Ammon's horn (tissue), 1 donor: ENCODE data around the gene SHROOM2.
"Not testable (repeated sequence)": the region's sequence is repeated elsewhere in the genome, so short reads cannot be mapped to it uniquely, and the experiment has no call there.

Experiments used
- DNase-seq: peaks from one replicate; pipeline ENCODE4 v3.0.0-alpha.2; 2016; ENCODE audit warnings: low spot score

Gene SHROOM2

DNA sequence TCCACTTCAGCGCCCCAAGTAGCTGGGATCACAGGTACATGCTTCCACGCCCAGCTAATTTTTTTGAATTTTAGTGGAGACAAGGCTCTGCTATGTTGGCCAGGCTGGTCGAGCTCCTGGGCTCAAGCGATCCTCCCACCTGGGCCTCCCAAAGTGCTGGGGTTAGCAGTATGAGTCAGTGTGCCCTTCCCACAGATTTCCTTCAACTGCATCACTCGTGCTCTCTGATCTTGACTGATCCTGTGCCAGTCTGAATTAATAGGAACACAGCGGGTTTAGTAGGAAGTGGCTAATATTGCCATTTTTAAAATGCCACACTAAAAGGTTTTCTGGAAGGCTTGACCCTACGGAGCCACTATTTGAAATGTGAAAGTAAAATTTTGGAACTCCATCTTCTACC, 4.3 kb upstream of the SHROOM2 start:
- DNase-seq: no peak

DNA sequence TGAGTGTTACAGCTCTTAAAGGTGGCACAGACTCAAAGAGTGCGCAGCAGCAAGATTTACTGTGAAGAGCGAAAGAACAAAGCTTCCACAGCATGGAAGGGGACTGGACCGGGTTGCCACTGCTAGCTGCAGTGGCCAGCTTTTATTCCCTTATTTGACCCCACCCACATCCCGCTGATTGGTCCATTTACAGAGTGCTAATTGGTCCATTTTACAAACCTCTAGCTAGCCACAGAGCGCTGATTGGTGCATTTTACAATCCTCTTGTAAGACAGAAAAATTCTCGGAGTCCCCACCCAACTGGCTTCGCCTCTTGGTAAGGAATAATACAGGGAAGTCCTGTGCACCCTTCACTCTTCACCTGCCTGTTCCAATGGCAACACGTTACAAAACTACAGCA, 1.9 kb upstream of the SHROOM2 start:
- no peak for DNase-seq

DNA sequence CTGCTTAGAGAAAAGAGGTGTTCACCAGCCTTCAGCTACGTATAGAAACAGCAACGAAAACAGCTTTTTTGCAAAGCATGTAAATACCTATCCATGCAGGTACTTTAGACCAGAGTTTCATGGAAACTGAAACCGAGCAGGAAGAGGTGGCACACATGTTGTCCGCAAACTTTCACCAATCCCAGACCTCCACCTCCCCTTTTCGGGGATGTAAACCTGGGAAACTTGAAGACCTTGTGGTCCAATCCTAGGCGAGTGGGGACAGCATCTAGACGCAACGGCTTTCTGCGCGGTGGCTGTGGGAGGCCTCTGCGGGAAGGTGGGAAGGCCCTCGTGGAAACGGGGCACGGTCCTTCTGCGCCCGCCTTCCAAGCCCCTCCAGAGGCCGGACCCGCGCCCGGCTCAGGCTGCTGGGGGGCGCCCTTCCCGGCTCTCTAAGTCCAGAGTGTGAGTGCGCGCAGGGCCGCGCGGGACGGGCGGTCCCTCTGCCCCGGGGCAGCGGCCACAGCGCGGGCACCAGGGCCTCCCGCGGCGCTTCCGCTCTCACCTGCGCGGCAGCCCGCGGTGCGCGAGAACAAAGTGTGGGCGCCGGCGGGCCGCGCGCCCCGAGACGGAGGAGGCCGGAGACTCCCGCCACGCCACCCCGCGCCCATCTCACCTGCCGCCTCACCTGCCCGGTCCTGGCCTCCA, 830 bp upstream of the SHROOM2 start:
- no peak for DNase-seq

DNA sequence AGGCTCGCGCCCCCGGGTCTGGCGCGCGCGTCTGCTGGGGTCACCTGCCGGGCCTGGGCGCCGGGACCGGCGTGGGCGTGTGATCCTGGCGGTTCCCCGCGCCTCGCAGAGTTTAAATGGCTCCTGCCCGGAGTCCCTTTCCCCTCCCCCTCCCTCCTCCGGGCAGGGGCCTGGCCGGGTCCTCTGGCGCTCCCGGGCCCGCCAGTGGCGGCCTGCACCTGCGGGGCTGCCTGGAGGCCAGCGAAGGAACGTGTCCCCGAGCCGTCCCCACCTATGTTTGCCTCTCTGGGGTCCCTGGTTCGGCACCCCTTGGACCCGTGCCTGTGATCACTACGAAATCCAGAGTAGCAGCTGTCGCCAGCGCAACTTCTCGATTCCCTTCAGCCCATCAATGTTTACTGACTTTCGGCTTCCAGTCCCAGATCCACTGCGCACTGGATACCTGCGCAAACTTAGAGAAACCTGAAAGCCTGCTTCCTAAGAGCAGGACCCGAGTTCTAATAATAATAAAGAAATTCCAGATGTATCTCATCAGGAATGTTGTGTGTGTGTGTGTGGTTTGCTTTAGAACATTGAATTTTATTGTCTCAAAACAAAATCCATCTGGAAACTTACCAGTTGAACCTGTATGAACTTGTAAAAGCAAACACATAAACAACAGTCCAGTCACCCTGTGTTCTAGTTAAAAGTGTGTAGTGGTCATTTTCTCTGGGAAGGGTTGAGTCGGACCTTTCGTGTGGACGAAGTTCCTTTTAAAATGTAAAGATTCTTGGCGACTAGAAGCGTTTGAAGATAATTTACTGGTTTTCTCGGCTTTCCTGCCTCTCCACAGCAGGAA, 788 bp downstream of the SHROOM2 start:
- no peak for DNase-seq

DNA sequence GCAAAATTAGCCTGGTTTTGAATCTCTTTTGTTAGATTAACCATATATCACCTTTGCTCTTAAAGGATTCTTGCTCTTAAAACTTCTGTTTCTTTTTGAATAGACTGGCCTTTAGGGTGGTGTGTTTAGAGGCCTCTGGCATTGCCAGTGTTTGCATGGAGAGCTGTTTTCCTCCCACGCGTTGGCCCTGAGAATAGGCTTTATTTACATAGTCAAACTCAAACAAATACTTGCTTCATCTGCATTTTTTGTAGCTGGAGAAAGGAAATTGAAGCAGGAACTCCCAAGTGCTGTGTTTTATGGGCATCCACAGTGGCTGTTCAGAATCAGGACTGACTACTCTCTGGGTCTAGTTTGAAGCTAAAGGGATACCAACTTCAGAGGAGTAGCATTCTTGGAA, 2.7 kb downstream of the SHROOM2 start:
- no peak for DNase-seq

DNA sequence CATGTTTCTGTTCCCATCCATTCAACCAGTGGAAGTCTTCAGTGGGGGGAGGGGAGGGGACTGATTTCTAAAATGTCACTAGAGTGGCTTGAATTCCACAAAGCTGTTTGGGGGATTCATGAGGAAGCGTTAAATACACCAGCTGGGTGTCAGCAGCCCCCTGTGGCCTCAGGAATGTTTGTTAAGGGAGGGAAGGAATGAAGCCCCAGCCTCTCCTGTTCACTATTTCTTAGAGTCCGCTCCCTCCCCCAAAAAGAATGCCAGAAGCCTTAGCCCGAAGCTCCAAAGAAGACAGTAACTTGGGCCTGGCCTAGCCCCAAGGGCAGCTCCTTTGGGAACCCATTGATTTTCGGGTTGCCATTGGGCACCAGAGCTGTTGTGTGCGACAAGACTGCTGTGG, 3.3 kb downstream of the SHROOM2 start:
- no peak for DNase-seq

DNA sequence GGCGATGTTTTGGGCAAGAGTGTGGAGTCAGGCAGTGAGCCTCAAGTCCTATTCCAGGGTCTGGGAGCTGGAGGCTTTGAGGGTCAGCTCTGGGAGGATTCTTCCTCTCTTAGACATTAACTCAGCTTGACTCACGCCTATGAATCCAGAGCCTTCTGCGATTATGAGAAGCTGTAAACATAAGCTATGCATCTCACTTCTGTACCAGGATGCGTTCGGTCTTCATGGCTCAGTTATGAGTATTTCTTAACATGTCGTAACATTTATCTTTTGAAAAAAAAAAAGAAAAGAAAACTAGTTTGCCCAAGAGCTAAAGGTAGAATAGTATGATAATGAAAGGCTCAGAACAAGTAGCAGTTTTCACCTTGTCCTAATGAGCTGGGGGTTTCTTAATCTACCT, 4.6 kb downstream of the SHROOM2 start:
- no peak for DNase-seq

DNA sequence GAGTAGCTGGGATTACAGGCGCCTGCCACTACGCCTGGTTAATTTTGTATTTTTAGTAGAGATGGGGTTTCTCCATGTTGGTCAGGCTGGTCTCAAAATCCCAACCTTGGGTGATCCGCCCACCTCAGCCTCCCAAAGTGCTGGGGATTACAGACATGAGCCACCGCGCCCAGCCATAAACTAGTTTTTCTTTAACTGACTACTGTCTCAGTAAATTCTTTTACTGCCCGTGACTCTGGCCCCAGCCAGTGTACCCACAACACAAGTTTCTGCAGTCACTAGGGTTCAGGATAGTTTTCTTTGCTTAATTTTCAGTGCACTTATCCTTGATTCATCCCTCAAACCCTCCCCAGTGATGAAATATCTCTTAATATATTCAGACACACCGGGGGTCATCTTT, 8.3 kb downstream of the SHROOM2 start:
- no peak for DNase-seq

DNA sequence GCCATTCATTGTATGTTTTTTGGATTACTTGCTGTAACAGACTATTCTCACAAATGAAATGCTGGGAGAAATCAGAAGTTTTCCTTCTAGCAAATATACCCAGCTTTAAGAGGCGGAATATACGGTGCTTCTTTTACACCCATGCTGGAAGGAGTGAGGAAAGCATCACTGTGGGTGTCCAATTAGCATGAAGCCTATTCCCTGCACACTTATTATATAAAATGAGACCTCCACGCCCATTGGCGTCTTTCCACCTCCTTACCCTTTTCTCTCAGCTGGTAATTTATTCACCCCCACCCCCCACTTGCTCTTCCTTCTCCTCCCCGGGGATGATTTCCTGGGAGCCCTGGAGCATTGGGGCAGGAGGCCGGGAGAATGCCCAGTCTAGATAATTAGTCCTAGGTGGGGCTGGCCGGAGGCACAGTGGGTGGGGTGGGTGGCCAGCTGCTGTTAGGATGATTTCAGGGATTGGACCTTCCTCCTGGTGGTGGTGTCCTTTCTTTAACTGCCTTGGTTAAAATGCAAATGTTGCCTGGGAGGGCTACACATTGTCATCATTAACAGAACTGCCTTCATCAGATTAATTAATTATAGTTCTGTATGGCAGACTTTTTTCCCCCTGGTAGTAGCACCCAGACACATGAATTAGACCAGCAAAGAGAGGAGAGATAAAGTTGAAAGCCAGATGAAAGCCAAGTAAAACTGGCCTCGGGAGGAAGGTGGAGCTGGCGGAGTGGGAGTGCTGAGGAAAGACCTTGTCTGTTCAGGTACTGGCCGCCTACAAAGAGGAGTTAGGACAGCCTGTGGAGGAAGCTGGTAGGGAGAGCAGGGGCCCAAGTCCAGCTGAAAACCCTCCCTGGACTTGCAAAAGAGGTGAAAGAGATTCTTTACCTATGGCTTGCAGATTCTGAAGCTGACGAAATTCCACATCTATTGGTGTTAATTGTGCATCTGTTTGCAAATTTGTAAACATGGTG, 11.4 kb downstream of the SHROOM2 start:
- DNase-seq: no peak

DNA sequence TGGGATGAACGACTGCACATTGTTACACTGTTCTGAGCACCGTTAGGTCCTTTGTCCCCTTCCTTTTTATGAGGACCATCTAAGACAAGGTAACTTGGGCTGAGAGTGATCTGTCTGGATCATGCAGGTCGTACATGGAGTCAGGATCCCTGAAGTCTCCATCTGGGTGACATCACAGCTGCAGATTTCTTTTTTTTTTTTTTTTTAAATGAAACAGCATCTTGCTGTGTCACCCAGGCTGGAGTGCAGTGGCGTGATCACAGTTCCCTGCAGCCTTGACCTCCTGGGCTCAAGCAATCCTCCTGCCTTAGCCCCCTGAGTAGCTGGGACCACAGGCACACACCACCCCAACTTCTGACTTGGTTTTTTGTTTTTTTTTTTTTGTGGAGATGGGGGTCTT, 16.5 kb downstream of the SHROOM2 start:
- DNase-seq: no peak

DNA sequence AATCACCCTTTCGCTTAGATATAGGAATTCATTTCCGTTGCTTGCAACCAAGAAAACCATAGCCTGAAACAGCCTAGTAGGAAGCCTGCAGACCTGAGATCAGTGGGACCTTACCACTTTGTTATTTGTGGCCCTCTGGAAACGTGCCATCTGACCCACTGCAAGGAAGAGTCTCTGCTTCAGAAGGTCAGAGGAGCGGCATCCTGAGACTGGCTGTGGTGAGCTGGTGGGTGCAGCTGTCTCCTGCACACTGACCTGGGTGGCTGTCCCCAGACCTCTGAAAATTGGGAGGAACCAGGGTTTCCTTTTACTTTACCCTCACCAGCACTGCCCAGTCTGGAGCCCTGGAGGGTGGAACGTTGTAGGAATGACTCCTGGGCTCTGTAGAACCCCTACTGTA, 18.2 kb downstream of the SHROOM2 start:
- DNase-seq: no peak

DNA sequence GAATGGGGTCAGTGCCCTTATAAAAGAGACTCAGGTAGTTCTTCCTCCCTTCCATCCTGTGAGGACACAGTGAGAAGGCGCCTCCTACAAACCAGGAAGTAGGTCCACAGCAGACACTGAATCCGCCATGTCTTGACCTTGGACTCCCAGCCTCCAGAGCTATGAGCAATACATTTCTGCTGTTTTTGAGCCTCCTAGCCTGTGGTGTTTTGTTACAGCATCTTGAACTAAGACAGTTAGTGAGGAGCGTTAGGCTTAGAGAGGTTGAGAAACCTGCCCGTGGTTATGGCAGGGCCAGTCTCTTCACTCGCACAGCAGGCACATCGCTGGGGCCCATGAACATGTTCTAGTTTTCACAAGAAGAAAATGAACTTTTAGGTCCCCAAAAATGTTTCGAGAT, 19.7 kb downstream of the SHROOM2 start:
- DNase-seq: no peak

DNA sequence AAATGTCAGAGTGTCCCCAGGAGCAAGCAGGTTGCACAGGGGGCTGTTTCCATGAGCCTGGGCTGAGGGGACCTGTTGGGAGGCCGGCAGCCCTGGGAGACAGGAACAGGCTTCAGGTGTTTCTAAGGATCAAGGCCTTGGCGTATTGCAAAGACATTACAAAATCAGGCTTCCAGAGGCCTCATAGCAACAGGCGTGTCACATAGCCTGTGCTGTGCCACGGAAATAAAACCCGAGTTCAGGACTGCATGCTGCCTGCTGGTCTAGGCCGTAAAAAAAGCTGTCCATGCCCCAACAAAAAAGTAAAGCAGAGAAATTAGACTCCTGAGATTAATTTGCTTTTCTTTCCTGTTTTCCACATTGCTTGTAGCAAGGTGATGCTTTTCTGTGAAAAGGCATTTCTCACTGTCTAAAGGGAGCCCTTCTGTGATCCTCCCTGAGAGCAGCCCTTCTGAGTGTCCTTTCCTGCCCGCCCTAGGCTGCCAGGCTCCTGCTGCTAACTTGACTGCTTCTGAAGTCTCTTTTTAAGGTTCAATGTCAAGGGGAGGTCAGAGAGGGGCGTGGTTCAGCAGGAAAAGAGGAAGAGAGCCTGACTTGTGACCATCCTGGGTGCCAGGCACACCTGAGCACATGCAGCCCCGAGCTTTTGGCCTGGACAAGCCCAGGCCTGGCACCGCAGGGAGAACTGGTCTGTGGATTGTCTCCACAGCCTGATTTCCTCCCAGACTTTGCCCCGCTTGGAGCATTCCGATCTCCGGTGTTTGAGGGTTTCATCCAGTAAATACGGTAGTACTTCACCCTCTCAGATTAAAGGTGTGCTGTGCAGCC, 21.3 kb downstream of the SHROOM2 start:
- DNase-seq: no peak

DNA sequence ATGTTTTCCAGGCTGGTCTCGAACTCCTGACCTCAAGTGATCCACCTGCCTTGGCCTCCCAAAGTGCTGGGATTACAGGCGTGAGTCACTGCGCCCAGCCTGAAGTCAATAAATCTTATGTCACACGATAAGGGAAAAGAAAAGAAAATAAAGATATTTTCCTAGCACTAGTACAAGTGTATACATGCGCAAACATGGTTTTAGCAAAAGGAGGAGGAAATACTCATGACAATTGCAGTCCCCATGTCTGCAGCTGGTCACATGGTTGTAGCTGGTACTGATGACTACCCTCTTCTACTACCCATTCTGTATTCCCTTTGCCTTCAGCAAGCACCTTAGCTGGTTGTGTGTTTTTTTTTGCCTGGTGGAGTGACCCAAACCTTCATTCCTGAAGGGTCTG, 23.6 kb downstream of the SHROOM2 start:
- DNase-seq: not testable (repeated sequence)

DNA sequence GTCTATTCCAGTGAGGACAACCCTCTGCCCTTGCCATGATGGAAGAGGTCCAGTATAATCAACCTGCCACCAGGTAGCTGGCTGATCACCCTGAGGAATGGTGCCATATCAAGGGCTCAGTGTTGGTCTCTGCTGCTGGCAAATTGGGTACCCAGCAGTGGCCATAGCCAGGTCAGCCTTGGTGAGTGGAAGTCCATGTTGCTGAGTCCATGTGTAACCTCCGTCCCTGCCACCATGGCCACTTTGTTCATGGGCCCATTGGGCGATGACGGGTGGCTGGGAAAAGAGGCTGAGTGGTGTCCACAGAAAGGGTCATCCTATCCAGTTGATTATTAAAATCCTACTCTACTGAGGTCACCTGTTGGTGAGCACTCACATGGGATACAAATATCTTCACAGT, 24.9 kb downstream of the SHROOM2 start:
- DNase-seq: not testable (repeated sequence)

DNA sequence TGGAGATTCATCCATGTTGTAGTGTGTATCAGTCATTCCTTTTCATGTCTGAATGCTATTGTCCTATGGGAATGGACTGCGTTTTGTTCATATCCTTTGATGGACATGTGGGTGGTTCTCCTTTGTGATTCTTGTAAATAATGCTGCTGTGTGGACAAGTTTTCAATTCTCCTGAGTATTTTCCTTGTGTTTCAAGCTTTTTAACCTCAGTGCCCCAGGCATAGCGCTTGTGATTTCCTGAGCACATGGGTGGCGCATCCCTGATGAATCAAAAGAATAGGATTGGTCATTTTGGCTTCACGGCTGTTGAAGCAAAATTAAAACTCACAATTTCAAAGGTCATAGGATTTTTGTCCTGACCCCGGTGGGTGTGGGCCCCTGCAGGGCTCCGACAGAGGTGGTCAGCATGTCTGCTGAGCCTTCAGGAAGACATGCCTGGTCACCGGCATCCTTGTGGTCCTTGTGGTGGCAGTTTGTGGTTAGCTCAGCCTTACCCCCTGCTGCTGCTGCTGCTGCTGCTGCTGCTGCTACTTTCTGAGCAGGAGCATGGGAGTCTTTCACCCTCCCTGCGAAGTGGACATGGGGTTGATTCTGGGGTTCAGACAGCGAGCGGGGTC, 30.0 kb downstream of the SHROOM2 start:
- DNase-seq: no peak

DNA sequence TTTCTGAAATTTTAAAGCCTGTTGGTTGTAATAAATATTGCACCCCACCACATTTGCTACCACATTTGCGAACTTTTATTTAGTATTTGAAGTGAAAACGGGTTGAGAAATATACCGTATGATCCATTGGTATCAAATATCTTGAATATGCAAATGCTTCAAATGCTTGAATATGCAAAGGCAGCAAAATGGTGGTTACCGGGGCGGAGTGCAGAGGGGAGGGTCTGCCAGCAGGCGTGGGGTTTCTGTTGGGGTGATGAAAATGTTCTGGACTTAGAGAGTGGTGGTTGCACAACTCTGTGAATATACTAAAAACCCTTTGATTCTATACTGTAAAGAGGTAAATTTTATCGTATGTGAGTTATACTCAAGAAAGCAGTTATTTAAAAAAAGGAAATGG, 35.3 kb downstream of the SHROOM2 start:
- DNase-seq: no peak

DNA sequence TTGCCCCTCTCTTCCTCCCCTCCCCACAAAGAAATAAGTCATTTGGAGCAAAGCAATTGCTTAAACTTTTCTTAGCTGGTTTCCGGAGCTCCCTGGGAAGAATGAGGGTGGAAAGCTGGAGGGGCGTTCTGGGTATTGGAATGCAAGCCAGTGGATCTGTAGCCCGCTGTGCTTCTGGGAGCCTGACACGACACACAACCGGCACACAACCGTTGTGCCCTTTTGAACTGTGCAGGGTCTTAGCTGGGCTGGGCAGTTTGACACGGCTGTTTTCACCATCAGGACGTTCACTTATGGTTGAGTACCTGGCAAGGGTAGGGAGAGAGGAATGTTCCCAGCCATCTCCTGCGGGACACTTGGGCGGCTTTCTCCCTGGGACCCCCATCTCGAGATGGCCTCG, 38.3 kb downstream of the SHROOM2 start:
- DNase-seq: no peak

DNA sequence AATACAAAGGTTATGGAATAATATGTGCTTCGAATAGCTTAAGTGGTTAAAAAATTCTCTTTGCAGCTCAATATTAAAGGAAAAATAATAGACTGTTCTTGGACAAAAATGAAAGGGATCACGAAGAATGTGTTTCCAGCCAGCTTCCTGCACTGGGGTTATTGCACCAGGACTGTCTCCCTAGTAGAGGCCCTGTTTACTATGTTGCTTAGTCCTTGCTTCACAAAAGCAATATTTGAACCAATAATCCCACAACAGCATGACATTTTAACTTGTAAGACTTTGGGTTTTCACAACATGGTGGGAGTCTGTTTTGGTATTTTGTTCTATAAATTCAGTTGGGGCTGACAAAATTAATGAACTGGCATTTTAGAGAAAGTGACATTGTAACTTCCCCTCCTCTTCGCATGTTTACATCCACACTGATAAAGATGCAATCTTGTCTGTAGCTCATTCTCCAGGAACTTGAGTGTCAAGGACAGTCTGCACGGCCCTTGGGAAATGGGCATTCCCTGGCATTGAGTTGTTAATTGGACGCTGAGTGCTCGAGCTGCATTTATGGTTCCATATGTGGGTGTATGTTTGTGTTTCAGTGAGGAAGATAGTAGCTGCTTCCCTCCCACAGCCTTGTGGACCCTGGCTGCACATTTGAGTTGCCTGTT, 39.0 kb downstream of the SHROOM2 start:
- no peak for DNase-seq

DNA sequence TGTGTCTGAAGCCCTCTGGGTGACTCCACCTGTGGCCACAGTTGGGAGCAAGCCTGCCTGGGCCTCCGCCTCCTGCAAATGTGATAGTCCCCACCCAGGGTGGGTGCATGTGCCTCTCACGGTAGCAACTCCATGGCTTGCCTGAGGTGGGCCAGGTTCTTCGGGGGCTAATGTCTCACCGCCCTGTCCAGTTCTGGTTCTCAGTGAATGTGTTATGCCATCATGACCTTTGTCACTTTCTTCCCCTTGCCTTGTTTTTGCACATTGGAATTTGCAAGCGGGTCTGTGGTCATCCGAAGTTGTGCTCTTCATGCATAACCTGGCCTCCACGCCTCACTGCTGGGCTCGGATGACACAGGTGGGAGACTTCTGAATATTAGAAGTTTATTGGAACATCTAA, 39.7 kb downstream of the SHROOM2 start:
- no peak for DNase-seq
